NCI-H748 (cell line): ENCODE results near the gene ATL1.
"Not testable (repeated sequence)": the region's sequence is repeated elsewhere in the genome, so short reads cannot be mapped to it uniquely, and the experiment has no call there.

ENCODE experiments used
- DNase-seq: peaks from one replicate; lab custom pipeline; 2025; ENCODE audit not compliant: unreplicated experiment; lab: John Stamatoyannopoulos, UW

Gene ATL1

DNA sequence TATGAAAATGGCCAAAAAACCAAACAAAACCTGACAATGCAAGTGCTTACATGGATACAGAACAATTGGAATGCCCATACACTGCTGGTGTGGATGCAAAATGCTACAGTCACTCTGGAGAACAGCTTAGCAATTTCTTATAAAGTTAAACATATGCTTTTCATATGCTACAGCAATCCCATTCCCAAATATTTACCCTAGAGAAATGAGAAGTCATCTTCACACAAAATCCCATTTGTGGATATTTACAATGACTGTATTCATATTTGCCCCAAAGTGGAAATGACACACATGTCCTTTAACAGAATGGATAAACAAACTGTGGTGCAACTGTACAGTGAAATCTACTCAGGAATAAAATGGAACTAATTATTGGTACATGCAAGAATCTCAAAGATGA, 87.8 kb downstream of the ATL1 start:
- no peak for DNase-seq

DNA sequence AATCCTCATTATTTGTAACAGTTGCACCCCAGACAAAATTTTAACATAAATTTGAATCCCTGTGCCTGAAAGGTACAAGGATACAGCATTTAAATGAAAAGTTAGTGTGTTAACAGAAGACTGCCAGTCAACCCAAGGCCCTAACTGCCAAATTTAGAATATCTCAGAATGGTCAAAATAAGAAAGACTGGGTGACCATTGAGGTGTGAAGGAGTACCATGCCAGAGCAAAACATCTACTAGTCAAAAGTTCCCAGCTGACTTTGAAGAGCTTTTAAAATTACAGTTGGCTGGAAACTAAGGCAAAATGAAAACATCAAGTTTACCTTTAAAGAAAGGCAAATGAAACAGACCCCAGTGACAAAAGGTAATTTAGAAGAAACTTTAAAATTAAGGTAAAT, 89.7 kb downstream of the ATL1 start:
- no peak for DNase-seq

DNA sequence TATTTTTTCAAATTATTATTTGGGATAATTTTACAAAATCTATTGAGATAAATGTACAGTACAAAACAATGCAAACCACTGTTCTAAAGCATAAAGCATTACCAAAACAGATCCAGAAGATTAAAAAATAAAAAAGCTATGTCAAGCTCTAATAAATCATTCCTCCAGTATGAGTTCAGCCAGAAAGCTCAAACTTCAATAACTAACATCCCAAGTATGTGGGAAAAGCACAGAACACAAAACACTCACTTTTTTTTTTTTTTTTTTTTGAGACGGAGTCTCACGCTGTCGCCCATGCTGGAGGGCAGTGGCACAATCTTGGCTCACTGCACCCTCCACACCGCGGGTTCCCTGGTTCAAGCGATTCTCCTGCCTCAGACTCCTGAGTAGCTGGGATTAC, 96.8 kb downstream of the ATL1 start:
- no peak for DNase-seq

GRCh38 chr14:50657753-50658152, 97.8 kb downstream of the ATL1 start:
- DNase-seq = no peak

GRCh38 chr14:50658203-50658602, 98.3 kb downstream of the ATL1 start:
- DNase-seq = no peak

GRCh38 chr14:50659327-50659974, 99.5 kb downstream of the ATL1 start:
- no peak for DNase-seq

GRCh38 chr14:50664579-50664978, 104.6 kb downstream of the ATL1 start:
- DNase-seq = not testable (repeated sequence)

- not testable (repeated sequence) for DNase-seq
Measured at GRCh38 chr14:50665300-50665699, 105.4 kb downstream of the ATL1 start.

GRCh38 chr14:50666772-50667683, 107.1 kb downstream of the ATL1 start:
- peak; percentile 49 for DNase-seq

DNA sequence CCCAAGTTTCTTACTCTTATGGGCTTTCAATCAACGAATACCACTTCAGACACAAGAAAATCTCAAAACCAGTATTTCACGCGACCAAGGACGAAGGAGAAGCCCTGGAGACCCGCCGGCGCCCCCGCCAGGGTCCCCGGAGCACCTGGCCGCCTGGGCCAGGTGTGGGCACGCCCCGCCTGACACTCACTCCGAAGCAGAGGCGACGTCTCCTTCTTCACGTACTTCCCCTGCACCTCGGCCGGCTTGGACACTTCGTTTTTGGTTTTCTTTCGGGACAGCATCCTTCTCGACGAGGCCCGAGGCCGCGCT, 107.7 kb downstream of the ATL1 start:
- peak; percentile 72 for DNase-seq

DNA sequence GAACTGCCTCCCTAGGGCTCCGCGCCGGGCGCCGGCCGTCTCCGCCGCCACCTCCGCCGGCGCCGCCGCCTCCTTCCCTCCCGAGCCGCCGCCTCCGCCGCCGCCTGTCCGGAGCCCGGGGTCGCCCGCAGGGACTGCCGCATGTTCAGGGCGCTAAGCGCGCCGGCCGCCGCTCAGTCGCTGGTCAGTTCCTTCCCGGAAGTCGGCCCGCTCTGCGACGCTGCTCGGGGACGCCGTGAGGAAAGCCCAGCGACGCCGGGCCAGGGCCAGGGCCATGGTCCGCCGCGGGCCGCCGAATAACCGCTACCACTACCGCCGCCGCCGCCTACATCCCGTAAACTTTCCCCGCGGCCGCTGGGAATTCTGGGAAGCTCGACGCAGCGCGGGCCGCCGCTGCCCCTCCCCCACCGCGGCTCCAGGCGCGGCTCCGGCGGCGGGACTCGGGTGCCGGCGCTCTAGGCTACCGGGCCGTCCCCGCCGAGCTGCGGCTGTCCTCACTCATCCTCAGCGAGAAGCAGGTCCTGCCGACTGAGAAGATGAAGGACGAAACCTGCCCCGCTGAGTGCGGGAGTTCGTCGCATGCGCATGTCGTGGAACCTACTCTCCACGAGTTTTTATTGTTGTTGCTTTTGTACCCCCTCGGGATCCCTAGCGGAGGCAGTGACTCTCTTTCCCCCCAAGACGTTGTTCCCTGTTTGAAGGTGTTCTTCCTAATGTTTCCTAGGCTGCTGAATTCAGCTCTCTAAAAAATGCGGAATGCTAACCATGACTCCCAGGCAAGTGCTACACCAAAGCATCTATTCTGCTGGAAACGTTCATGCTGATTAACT, 108.3 kb downstream of the ATL1 start, which contains the start of gene SAV1:
Gene SAV1, minus strand, starts transcription at position 311 of the 830 bp plus-strand sequence. CDS start 339 bp downstream, outside the sequence.
- peak; percentile 87 for DNase-seq

GRCh38 chr14:50668826-50669143, 108.8 kb downstream of the ATL1 start:
- DNase-seq = no peak

GRCh38 chr14:50669441-50669986, 109.6 kb downstream of the ATL1 start:
- DNase-seq = no peak

- DNase-seq = no peak
Measured at GRCh38 chr14:50670196-50670865, 110.4 kb downstream of the ATL1 start.

- no peak for DNase-seq
Measured at GRCh38 chr14:50670866-50671256, 110.9 kb downstream of the ATL1 start.

DNA sequence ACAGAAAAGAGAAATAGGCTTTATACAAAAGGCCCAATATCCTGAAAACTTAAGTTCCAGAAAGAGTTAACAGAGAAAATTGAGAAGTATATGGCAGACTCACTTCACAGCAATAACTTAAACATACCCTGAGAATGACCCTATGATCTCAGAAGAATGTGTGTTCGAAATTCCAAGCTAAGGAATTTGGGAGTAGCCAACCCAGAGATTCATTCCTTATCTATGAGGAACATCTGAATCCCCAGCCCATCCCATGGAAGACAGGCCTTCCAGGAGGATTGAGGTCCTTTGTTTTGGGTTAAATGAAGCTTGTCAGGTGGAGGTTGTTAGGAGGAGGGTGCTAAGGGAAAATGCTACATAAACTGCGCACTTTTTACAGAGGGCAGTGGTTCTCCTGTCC, 115.7 kb downstream of the ATL1 start:
- no peak for DNase-seq

DNA sequence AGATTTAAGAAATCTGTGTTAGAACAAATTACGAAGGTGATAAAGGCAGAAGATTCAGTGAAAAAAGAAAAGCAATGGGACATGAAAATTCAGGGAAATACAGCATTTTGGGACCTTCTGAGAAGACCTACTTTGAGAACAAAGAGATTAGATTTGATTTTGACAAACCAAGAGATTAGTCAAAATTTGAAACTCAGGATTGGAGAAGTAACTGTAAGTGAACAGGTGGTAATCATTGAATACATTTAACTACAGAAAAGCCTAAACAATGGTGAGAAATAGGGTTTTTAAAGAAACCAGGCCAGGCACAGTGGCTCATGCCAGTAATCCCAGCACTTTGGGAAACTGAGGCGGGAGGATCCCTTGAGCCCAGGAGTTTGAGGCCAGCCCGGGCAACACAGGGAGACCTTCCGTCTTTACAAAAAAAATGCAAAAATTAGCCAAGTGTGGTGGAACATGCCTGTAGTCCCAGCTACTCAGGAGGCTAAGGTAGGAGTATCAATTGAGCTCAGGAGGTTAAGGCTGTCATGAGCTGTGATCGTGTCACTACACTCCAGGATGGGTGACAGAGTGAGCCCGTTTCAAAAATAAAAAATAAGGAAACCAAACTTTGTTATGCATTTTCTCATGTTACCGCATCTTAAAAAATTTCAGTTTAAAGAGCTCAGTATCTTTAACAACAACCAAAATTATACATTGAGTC, 117.0 kb downstream of the ATL1 start:
- DNase-seq = no peak

GRCh38 chr14:50677527-50678063, 117.7 kb downstream of the ATL1 start:
- no peak for DNase-seq

DNA sequence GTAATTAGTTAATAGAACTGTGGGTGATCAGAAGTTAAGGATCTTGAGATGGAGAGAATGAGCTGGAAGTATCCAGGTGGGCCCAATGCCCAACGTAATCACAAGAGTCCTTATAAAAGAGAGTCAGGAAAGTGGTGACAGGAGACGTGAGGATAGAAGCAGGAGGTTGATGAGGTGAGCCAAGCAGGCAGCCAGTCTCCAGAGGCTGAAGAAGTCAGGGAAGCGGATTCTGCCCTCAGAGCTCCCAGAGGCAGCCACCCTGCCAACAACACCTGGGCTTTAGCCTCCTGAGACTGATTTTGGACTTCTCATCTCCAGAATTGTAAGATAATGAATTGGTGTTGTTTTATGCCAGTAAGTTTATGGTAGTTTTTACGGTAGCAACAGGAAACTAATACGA, 118.2 kb downstream of the ATL1 start:
- DNase-seq = no peak

DNA sequence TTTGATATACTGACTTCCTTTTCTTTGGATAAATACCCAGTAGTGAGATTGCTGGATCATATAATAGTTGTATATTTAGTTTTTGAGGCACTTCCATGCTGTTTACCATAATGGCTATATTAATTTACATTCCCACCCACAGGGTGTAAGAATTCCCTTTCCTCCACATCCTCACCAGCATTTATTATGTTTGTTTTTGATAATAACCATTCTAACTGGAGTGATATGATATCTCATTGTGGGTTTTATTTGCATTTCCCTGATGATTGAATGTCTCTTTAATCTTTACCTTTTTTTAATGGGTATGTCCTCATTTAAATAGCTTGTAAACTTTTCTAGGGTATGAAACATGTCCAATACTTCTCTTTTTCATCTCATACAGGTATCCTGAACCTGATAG, 119.7 kb downstream of the ATL1 start:
- no peak for DNase-seq
